Measurements from ENCODE around the gene TUT7. TPM values are rescaled to one million over a fixed set of nuclear protein-coding genes. Genes with fewer than 3 reads are reported as not detected.

Gene TUT7
- total RNA-seq, 1 experiment from 2014 or later, result 37.4 TPM

- no peak for DNase-seq (ENCODE audit: unreplicated experiment)
- H3K4me3 Mint-ChIP-seq (ENCODE audit: unreplicated experiment), result no peak overlapping the region
- H3K9me3 Mint-ChIP-seq (ENCODE audit: unreplicated experiment), result no peaks in the 10 kb centered on the region
- CTCF ChIA-PET, result no interaction called here
- no peaks in the 10 kb centered on the region for H3K27me3 Mint-ChIP-seq (ENCODE audit: insufficient read depth, unreplicated experiment)
- POLR2A ChIA-PET, result interaction anchor here (1.1 to 1.4 kb wide), 2 partner anchors 11 to 12 kb away, joined by 4 read pairs; no protein-coding TSS in a partner anchor
- intact Hi-C loops (cut with micrococcal nuclease), result no loop called here
- H3K4me1 Mint-ChIP-seq (ENCODE audit: insufficient read depth, unreplicated experiment), result peaks cover 11% of the 10 kb centered on the region
- TF ChIP-seq CTCF (IDR thresholded peaks at IDR 0.05; ENCODE audit: unreplicated experiment), result no peak
- BruUV-seq (replicated peaks), result no TSS peak
- H3K27ac Mint-ChIP-seq (ENCODE audit: low read depth, unreplicated experiment), result peak overlapping the region; percentile 33
- H3K36me3 Mint-ChIP-seq (ENCODE audit: insufficient read depth, unreplicated experiment), result peaks cover 99% of the 10 kb centered on the region
Measured at GRCh38 chr9:86326536-86326935, 27.7 kb downstream of the TUT7 start.

GRCh38 chr9:86324901-86325300, 29.3 kb downstream of the TUT7 start:
- Mint-ChIP-seq H3K4me1 (ENCODE audit: insufficient read depth, unreplicated experiment) (peaks cover 11% of the 10 kb centered on the region), H3K27me3 (ENCODE audit: insufficient read depth, unreplicated experiment) (no peaks in the 10 kb centered on the region)
- POLR2A ChIA-PET, result no interaction called here

GRCh38 chr9:86324308-86324707, 29.9 kb downstream of the TUT7 start:
- peaks cover 11% of the 10 kb centered on the region for H3K4me1 Mint-ChIP-seq (ENCODE audit: insufficient read depth, unreplicated experiment)
- H3K27ac Mint-ChIP-seq (ENCODE audit: low read depth, unreplicated experiment), result peak overlapping the region; percentile 32
- intact Hi-C loops (cut with micrococcal nuclease), result no loop called here
- POLR2A ChIA-PET, result no interaction called here
- CTCF ChIA-PET, result no interaction called here
- BruUV-seq (replicated peaks), result no TSS peak
- H3K9me3 Mint-ChIP-seq (ENCODE audit: unreplicated experiment), result no peaks in the 10 kb centered on the region
- DNase-seq (ENCODE audit: unreplicated experiment), result no peak
- no peak overlapping the region for H3K4me3 Mint-ChIP-seq (ENCODE audit: unreplicated experiment)
- peaks cover 99% of the 10 kb centered on the region for H3K36me3 Mint-ChIP-seq (ENCODE audit: insufficient read depth, unreplicated experiment)
- no peaks in the 10 kb centered on the region for H3K27me3 Mint-ChIP-seq (ENCODE audit: insufficient read depth, unreplicated experiment)
- TF ChIP-seq CTCF (IDR thresholded peaks at IDR 0.05; ENCODE audit: unreplicated experiment), result no peak

More at GRCh38 chr9:86324901-86325300, 29.3 kb downstream of the TUT7 start:
- no peak overlapping the region for H3K4me3 Mint-ChIP-seq (ENCODE audit: unreplicated experiment)
- intact Hi-C loops (cut with micrococcal nuclease), result no loop called here
- H3K9me3 Mint-ChIP-seq (ENCODE audit: unreplicated experiment), result no peaks in the 10 kb centered on the region
- no peak overlapping the region for H3K27ac Mint-ChIP-seq (ENCODE audit: low read depth, unreplicated experiment)
- BruUV-seq (replicated peaks), result no TSS peak
- no peak for DNase-seq (ENCODE audit: unreplicated experiment)
- CTCF ChIA-PET, result no interaction called here
- TF ChIP-seq CTCF (IDR thresholded peaks at IDR 0.05; ENCODE audit: unreplicated experiment), result no peak
- peaks cover 99% of the 10 kb centered on the region for H3K36me3 Mint-ChIP-seq (ENCODE audit: insufficient read depth, unreplicated experiment)

- TSS peak; percentile 41 for BruUV-seq (replicated peaks)
- H3K9me3 Mint-ChIP-seq (ENCODE audit: unreplicated experiment), result no peaks in the 10 kb centered on the region
- TF ChIP-seq CTCF (IDR thresholded peaks at IDR 0.05; ENCODE audit: unreplicated experiment), result no peak
- peak; percentile 54 for DNase-seq (ENCODE audit: unreplicated experiment)
- ChIA-PET POLR2A (interaction anchor here (0.7 to 2.3 kb wide), 2 partner anchors 11 to 18 kb away, joined by 3 to 6 read pairs; no protein-coding TSS in a partner anchor), CTCF (no interaction called here)
- H3K4me3 Mint-ChIP-seq (ENCODE audit: unreplicated experiment), result no peak overlapping the region
- H3K27me3 Mint-ChIP-seq (ENCODE audit: insufficient read depth, unreplicated experiment), result no peaks in the 10 kb centered on the region
- H3K36me3 Mint-ChIP-seq (ENCODE audit: insufficient read depth, unreplicated experiment), result peaks cover 99% of the 10 kb centered on the region
- intact Hi-C loops (cut with micrococcal nuclease), result no loop called here
- H3K27ac Mint-ChIP-seq (ENCODE audit: low read depth, unreplicated experiment), result peak overlapping the region; percentile 32
- peaks cover 11% of the 10 kb centered on the region for H3K4me1 Mint-ChIP-seq (ENCODE audit: insufficient read depth, unreplicated experiment)
Measured at GRCh38 chr9:86322973-86323644, 31.1 kb downstream of the TUT7 start.

Measured in MCF 10A (cell line).